ENCODE data around the gene TNFRSF19.
"Not testable (repeated sequence)": the region's sequence is repeated elsewhere in the genome, so short reads cannot be mapped to it uniquely, and the experiment has no call there.

TNFRSF19 gene

DNA sequence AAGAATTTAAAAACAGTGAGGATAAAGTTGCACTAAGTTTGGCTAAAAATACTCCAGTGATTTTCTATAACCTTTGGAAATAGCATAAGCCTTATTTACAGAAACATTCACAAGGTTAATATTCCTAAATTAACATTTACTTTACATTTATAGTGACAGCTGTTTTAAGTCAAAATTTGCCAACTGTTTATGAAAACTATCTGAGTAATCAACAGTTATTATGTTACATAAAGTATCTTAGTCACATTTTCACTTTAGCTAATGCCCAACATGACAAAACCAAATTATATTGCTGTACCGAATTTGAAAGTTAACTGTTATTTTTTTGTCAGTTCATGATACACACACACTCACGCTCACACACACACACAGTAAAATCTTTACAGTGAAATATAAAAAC, 1.2 kb downstream of the TNFRSF19 start:
- no peak for FAIRE-seq

DNA sequence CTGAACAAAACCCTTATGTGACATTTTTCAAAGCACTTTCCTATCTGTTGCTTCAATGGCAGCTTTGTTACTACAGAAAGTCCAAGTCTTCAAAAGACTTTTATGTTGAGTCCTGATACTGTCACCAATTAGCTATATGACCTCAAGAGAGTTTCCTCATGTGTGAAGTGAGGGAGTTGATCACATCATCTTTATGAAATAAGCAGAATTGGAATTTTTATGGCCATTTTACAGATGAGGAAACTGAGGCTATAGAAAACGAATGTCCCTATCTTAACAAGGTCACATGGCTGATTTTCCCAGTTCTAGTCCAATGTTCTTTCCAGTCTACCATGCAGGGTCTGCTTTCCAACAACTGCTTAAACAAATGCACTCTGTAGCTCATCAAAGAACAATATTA, 2.6 kb downstream of the TNFRSF19 start:
- no peak for FAIRE-seq

DNA sequence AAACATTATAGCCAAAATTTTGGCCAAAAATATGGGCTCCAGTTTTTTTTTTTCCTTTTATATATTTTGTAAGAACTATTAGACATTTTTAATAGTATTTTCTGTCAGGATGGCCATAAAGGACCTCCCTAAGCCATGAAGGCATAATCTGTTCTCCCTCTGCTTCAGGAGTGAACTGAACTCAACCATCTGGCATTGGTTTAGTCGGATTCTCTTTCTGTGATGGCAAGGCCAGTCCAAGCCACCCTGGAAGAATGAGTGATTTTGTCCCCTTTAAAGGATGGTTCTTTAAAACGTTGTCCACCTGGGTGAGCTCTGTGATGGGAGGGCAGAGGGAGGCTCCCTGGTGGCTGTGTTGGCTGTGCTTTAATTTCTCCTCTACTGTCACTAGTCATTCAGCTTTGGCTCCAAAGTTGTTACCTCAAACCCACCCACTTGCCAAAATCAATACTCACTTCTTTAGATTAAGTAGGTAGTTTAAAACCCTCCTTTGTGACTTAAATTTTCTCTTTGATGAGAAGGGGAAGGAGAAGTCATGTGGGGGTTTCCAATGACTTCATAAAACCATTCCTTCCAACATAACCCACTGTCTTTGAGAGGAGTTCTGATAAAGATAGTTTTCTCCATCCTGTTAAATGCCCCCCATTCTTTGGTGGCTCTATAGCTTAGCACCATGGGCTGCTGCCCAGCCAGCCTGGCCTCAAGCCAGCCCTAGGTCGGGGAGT, 4.4 kb downstream of the TNFRSF19 start:
- FAIRE-seq, result no peak

DNA sequence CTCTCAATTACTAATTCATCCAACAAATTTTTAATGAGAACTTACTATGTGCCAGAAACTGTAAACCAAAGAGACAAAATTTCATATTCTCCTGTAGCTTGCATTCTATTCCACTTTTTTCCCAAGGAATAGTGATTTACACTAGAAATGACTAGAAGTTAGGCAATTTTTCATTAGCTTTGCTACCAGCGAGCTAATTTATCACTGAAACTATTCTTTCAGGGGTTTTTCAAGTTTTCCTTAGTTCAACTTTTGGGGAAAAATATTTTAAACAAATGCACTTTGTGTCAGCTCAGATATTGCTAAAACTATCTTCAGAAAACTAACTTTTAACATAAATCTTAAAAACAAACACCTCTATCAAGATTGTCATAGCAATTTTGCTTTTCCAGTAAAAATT, 5.4 kb downstream of the TNFRSF19 start:
- no peak for FAIRE-seq

DNA sequence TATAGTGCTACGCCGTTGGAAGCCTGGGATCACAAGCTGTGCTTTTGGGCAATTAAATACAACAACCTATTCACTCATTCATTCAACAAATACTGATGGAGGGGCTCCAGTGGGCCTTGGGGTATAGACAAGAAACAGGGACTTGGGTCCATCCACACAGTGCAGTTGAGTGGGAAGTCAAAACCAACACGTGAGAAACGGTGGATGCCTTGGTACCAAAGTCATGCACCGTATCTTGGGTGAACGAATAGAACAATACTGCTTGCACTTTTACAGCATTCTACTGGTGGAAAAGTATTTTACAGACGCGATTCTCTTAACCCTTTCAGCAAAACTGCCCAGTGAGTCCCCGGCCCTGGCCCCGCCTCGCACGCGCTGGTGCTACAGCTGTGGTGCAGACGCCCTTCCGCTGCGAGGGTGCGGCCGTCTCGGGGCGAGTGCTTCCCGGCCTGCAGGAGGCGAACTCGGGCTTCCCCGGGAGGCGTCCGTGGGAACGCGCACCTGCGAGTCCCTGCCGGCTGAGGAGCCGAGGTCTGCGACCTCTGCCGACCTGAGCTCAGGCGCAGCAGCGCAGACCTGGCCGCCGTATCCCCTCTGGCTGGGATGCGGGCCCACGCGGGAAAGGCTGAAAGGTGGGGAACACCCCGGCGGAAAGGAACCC, 8.3 kb downstream of the TNFRSF19 start:
- no peak for FAIRE-seq

DNA sequence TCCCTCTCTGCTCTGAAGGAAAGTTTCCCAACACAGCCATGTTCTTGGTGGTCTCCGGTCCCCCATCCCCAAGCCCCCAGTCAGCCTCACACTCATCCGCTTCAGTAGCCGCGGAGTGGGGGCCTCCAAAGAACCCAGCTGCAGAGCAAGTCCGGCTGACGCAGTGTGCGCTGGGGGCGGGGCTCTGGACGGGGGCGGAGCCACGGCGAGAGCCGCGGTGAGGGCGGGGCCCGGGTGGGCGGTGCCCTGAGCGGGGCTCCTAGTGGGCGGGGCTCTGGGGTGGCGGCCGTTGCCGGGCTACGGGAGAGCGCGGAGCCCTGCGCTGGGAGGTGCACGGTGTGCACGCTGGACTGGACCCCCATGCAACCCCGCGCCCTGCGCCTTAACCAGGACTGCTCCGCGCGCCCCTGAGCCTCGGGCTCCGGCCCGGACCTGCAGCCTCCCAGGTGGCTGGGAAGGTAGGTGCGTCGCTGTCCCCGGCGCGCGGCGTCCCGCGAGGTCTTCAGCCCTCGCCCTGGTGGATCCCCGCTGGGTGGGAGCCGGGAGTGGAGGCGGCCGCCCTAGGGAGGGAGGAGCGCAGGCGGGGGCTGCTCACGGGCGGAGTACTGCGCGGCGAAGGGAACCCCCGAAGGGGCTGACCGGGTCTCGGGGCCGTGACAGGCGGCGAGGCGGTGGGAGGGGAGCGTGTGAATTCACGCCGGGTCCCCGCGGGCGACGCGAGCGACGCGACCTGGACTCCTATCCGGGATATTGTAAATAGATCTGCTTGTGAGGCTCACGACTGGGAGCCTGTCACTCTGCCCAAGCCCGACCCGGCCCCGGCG, 9.1 kb downstream of the TNFRSF19 start:
- FAIRE-seq, result no peak

DNA sequence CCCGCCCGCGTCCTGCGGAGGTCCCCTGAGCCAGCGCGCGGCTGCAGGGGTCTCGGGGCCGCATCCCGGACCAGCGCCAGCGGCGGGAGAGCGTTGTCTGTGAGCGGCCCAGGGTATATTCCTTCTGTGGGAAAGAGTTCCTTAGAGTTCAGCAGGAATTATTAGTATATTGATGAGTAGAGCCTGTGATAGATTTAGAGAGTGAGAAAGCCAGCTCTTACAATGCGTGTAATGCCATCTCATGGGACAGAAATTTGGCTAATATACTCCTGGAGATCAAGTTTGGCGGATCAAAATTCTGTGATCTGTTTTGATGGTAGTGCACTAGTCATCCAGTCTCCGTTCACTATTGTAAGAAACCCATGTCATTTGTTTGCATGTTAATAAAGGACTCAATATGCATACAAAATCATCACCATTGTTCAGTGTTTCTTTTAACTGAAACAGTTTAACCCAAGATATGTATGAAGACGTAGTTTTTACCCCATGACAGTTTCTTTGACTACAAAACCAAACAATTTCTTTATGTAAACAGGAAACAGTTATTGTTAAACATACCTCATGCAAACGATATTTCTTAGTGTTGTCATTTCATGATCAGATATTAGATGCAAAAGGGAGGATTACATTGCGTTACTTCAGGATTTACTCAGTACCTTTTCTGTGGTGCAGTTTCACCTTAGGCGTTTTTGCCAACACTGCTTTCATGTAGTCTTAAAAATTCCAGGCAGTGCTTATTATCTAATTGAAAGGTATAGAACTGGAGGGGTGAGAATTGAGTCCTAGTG, 9.9 kb downstream of the TNFRSF19 start:
- FAIRE-seq, result peak; percentile 67

DNA sequence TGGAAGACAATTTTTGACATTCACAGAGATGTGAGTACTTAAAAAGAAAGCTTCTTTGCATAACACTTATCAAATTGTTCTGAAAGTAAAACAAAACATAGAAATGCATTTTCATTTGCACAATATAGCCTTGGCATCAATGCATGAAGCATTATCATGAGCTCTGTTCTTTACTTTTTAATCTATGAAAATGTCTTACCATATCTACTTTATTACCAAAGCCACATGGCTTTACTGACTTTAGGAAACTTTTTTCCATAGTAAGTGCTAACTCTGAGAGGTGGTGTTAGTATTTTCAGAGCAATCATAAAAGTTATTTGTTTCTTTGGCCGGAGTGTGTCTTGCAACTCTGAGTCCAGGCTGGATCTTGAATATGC, 10.5 kb downstream of the TNFRSF19 start:
- peak; percentile 49 for FAIRE-seq

DNA sequence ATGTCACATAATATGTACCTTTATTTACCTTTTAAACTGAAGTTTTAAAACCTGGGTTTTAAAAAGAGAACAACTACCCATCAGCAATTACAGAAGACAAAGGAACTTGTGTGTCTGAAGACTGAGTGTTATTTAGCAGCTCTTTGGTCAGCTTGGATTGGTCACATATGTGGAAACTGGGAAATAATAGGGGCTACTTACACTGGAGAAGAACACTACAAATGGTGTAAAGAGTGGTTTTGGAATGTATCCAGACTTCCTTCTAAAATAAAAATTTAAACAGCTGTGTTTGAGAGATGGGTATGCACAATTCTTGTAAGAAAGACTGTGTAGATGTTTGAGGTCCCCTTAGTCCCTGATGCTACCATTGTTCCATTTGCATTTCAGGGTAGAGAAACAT, 13.3 kb downstream of the TNFRSF19 start:
- no peak for FAIRE-seq

DNA sequence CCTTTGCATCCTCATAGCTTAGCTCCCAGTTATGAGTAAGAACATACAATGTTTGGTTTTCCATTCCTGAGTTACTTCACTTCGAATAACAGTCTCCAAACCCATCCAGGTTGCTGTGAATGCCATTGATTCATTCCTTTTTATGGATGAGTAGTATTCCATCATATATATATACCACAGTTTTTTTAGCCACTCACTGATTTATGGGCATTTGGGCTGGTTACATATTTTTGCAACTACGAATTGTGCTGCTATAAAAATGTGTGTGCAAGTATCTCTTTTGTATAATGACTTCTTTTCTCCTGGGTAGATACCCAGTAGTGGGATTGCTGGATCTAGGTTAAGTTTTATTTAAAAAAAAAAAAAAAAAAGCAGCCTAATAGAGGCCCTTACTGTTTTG, 14.1 kb downstream of the TNFRSF19 start:
- peak; percentile 74 for FAIRE-seq

DNA sequence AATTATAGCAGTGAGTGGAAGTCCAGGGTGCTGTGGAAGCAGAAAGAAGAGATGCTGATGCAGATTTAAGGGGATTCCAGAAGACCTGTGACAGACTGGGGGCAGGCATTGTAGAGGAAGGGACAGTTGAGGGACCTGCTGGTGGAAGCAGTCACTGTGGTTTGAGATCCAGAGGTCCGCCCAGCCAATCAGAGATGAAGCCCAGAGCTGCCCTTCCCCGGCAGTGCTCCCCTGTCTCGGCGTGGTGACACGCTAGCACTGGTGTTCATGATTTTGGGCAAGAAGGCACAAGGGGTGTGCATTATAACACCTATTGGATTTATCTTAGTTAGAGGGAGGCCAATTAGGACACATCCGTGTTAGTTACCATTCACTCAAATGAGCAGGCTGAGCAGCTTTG, 16.1 kb downstream of the TNFRSF19 start:
- no peak for FAIRE-seq

DNA sequence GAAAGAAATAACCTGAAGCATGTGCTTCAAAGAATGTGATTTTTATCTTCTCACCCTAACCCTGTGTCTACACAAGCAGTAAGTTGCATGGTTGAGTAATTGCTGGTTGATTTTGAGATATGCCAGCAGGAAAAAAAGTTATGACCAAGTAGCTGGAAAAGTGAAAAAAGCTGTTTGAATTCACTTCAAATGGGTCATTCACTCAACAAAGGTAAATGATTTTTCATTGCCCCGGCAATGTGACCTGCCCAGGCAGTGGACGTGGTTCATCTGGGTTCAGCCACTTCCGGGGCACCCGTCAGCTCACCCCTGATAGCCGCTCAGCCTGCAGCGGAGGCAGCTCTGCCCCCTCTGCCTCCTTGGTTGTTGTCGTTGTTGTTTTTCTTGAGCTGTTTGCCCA, 18.5 kb downstream of the TNFRSF19 start:
- no peak for FAIRE-seq

DNA sequence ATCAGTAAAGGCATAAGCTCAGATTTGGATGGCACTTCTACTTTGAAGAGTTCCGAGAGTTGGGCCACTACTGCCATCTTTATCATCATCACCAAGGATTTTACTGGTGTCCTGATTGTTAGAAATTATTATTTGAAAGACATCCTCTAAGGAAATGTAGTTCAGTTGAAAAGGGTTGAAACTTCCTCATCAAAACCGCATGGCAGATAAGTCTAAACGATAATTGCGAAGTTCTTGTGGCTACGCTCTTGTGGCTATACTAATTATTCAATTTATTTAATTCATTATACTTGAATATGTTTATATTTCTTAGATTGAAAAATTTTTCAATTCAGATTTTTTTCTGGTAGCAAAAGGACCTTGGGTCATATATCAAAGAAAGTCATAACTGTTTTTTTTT, 22.4 kb downstream of the TNFRSF19 start:
- no peak for FAIRE-seq

DNA sequence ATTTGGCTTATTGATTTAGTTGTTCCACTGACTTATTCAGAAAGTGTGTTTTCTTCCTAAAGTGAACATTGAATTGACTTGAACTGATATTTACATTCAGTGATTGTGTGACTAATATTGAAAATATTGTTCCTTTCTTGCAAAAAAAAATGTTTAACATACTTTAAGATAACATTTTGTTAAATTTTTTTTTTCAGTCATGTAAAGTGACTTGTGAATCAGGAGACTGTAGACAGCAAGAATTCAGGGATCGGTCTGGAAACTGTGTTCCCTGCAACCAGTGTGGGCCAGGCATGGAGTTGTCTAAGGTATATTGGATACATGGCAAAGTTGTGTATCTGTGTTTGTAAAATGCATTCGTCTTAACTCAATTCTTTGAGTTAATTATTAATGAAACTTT, 22.9 kb downstream of the TNFRSF19 start:
- FAIRE-seq, result no peak

DNA sequence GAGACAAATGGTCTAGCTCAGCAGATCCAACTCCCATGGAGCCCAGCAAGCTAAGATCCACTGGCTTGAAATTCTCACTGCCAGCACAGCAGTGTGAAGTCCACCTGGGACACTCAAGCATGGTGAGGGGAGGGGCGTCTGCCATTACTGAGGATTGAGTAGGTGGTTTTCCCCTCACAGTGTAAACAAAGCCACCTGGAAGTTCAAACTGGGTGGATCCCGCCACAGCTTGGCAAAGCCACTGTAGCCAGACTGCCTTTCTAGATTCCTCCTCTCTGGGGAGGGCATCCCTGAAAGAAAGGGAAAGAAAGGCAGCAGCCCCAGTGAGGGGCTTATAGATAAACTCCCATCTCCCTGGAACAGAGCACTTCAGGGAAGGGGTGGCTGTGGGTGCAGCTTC, 24.1 kb downstream of the TNFRSF19 start:
- FAIRE-seq, result not testable (repeated sequence)

DNA sequence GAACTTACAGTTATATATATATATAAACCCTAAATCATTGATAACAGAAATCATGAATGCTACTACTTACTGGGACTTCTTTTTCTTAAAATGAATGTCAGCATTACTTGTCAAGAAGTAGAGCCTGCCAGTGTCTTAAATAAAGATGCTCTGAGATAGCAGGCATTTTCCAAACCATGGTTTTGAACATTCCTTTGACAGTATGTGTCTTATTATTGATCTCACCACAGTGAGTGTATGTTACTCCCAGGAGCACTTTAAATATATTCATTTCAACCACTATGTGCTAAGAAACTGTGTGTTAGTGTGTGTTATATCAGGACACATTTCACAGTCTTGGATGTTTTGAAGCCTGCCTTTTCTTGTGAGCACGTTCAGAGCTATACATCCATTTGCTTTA, 28.2 kb downstream of the TNFRSF19 start:
- FAIRE-seq, result no peak

DNA sequence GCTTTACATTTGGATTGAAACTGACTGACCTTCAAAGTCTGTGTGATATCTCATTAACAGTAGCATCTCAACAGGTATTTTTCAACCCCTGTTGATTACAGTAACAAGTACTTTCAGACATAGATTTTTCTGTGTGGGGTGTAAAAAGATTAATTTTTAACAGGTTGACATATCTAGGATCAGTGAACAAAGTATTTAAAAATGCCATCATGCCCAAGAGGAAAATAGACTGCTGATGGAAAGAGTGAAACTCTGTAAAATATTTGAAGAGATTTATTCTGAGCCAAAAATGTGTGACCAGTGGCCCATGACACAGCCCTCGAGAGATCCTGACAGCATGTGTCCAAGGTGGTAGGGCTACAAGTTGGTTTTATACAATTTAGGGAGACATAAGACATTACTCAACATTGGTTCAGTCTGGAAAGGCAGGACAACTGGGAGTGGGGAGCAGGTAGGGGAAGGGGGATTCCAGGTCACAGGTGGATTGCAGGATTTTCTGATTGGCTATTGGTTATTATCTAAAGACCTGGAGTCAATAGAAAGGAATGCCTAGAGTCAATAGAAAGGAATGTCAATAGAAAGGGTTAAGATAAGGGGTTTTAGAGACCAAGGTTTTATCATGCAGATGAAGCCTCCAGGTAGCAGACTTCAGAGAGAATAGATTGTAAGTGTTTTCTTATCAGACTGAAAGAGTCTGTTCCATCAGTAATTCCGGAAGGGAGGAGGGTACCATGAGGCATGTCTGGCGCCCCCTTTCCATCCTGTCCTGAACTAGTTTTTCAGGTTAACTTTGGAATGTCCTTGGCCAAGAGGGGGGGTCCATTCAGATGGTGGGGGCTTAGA, 29.1 kb downstream of the TNFRSF19 start:
- no peak for FAIRE-seq

DNA sequence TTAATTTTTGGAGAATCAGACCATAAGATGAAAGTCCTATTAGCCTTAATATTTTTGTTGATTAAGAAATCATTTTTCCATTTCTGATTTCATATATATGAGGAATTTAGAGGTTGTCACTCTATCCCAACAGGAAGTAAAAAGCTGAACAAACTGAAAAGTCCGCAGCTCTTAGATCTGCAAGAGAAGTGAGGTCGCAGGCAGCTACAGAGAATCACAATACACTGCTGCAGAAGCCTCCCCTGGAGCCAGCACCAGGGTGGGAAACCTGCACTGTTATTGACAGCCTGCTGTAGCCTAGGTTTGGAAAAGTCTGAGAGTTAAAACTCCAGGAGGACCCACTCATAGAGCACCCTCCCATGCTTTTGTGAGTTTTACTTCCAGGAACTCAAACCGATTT, 29.9 kb downstream of the TNFRSF19 start:
- no peak for FAIRE-seq

DNA sequence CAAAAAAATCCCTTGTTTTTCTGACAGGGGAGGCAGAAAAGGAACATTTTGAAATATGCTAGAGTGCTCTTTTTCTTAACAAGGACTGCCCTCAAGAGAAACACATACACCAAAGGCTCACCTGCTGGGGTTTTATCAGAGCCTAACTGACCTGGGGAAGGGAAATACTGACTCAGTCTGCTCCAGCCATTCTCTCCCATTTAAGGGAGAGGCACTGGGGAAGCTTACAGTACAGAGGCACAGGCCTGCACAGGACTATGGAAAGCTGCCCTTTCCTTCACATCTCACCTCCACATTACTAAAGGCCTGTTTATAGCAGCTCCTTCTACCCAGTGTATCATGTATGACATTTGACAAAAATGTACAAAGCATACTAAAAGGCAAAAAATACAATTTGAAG, 30.3 kb downstream of the TNFRSF19 start:
- FAIRE-seq, result no peak

DNA sequence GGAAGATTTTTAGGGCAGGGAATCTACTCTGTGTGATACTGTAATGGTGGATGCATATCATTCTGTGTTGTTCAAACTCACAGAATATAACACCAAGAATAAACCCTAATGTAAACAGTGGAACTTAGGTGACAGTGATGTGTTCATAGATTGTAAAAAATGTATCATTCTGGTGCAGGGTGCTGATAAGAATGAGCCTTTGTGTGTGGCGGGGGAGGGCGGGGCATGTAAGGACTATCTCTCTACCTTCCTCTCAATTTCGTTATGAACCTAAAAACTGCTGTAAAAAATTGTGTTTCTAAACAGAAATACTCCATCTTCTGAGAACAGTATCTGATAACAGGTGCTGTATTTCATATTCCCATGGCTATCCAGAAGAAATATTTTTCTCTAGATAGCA, 35.6 kb downstream of the TNFRSF19 start:
- FAIRE-seq, result no peak

DNA sequence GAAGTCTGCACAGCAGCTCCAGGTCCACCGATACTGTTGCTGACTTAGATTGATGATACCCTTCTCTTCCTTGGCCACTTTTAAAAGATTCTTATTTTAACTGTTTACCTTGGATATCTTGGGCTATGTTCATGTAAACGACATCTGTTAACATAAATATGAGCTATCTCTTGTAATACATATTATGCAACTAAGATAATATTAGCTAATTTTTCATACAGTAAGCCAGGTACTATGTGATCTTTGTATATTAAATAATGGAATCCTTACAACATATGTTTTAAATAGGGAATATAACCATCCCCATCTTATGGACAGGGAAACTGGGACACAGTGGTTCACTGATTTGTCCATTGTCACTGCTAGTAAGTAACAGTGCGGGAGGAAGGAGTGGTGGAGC, 37.9 kb downstream of the TNFRSF19 start:
- no peak for FAIRE-seq

DNA sequence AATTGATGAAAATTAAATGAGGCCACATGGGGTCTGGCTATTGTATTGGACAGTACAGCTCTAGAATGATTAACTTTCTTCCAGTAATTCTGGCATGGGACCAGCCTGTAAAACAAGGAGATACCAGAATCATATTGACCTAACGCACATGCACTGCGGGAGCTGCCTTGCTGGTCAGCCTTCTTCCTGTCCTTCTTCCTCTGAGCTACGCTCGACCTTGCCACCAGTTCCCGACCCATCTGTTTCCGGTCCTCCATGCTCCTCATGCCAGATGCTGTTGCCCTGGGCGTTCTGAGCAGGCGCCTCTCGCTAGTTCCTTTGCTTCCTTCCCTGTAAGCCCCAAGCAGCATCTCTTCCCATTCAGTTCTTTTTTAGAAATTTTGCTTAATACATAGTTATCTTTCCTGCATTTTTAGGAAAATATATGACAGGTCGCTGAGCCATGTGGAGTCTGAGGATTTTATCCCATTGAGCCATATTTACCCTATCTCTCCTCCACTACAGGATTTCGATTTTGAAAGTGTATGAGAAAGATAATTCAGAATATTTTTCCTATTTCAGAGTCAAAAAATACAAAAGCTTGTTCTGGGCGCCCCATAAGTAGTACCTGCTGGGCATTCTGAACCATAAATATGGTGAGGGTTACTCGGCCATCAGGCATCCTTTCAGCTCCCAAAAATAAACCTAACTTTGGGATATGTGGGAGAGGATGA, 38.6 kb downstream of the TNFRSF19 start:
- FAIRE-seq, result no peak

Data from A204.1 (cell line).